AG04450 (cell line): ENCODE measurements around the gene UFD1. TPM values are rescaled to one million over a fixed set of nuclear protein-coding genes. Genes with fewer than 3 reads are reported as not detected.

Source experiments
- CTCF ChIA-PET: fragments of 300-600, 350-600 bp; formaldehyde crosslinking; extraction: SDS; loops from one replicate; lab custom pipeline; 2022; ENCODE audit warnings: antibody characterized with exemption, inconsistent platforms; lab: Charles Lee
- POLR2A ChIA-PET: fragments of 350-600 bp; formaldehyde crosslinking; extraction: SDS; loops from one replicate; lab custom pipeline; 2021; ENCODE audit warnings: antibody characterized with exemption, inconsistent platforms; lab: Yijun Ruan, JAX
- DNase-seq: peaks from one replicate; pipeline ENCODE4 v3.0.0-alpha.2; 2011; ENCODE audit warnings: low read depth, low spot score
- H3K27ac ChIP-seq: one replicate; pipeline ENCODE4 v1.5.1; 2012; ENCODE audit warnings: low read depth, low read length, control low read depth
- H3K27me3 ChIP-seq: one replicate; pipeline ENCODE4 v1.6.0; 2012; ENCODE audit warnings: low read length; ENCODE audit not compliant: control insufficient read depth, insufficient read depth
- H3K4me3 ChIP-seq: 2 replicates; pipeline ENCODE4 v1.5.1; 2011; ENCODE audit warnings: mild to moderate bottlenecking, low read depth, low read length, control low read depth
- H3K9me3 ChIP-seq: 2 replicates; pipeline ENCODE4 v1.5.1; 2012; ENCODE audit warnings: low read length; ENCODE audit not compliant: control insufficient read depth, insufficient read depth
- CTCF ChIP-seq: IDR thresholded peaks from 2 replicates; pipeline ENCODE4 v1.5.1; 2011; ENCODE audit warnings: low read depth, low read length, control low read depth, inconsistent platforms
- polyA plus RNA-seq: library from polyadenylated mRNA; depleted of rRNA; stranded (reverse); fragments of >200 nt; gene quantifications from 2 replicates; pipeline ENCODE4 v1.2.3, GENCODE V29; 2011

The UFD1 gene
- polyA plus RNA-seq, 1 experiment: 87.3 TPM

GRCh38 chr22:19516378-19517170, 37.6 kb upstream of the UFD1 start:
- Histone ChIP-seq H3K4me3 (no peak overlapping the region), H3K9me3 (peaks cover 2% of the 10 kb centered on the region; the same call in 1 of the 2 replicates), H3K27ac (no peak overlapping the region), H3K27me3 (no peaks in the 10 kb centered on the region)
- TF ChIP-seq CTCF: no peak
- ChIA-PET CTCF (no interaction called here), POLR2A (no interaction called here)
- DNase-seq: no peak

GRCh38 chr22:19515654-19516377, 36.8 kb upstream of the UFD1 start:
- CTCF ChIA-PET: no interaction called here
- TF ChIP-seq CTCF: no peak
- H3K4me3 ChIP-seq: no peak overlapping the region
- POLR2A ChIA-PET: no interaction called here
- H3K27ac ChIP-seq: no peak overlapping the region
- H3K27me3 ChIP-seq: no peaks in the 10 kb centered on the region
- H3K9me3 ChIP-seq: peaks cover 2% of the 10 kb centered on the region; the same call in 1 of the 2 replicates
- DNase-seq: no peak

GRCh38 chr22:19514831-19515565, 36.0 kb upstream of the UFD1 start:
- Histone ChIP-seq H3K4me3 (no peak overlapping the region), H3K27ac (no peak overlapping the region), H3K9me3 (peaks cover 2% of the 10 kb centered on the region; the same call in 1 of the 2 replicates), H3K27me3 (no peaks in the 10 kb centered on the region)
- DNase-seq: no peak
- ChIA-PET POLR2A (no interaction called here), CTCF (no interaction called here)
- TF ChIP-seq CTCF: no peak

- POLR2A ChIA-PET: no interaction called here
- no peak for DNase-seq
- no peaks in the 10 kb centered on the region for H3K27me3 ChIP-seq
- CTCF ChIA-PET: no interaction called here
- no peak overlapping the region for H3K27ac ChIP-seq
- no peak overlapping the region for H3K4me3 ChIP-seq
- no peak for TF ChIP-seq CTCF
- peaks cover 2% of the 10 kb centered on the region; the same call in 1 of the 2 replicates for H3K9me3 ChIP-seq
These were observed 34.8 kb upstream of the UFD1 start for GRCh38 chr22:19513823-19514222.
